Measurements from ENCODE around the gene DENND5B.
"Not testable (repeated sequence)": the region's sequence is repeated elsewhere in the genome, so short reads cannot be mapped to it uniquely, and the experiment has no call there.

The DENND5B gene

DNA sequence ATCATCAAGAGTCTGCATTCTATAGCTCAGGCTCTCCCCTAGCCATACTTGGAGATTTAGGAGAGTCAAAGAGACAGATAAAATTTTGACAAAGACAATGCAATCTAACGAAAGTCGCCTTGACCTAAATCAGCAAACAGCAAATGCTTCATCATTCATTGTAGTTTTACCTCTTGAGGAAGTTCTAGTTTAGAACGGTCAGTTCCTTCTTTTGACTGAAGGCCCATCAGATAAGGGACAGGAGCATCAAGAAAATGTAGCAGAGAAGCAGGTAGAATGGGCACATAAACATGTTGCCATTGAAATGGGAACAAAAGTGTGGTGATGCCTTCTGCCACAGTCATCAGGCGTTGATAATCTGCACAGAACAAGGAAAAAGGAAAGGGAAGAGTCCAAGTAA lies 130.9 kb downstream of the DENND5B start:
- DNase-seq: no peak

DNA sequence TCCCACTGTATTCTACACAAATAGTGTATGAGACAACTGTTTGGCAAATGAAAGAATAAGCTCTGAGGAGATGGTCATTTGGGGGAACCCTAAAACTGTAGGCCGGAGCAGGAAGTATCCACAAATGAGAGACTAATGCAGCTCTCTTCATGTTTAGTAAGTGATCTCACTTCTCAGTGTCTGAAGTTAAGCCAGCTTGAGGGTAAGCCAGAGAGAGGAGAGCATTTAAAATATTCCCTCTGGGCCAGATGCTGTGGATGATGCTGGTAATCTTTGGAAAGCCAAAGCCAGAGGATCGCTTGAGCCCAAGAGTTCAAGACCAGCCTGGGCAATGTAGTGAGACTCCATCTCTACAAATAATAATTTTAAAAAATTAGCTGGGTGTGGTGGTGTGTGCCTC lies 134.4 kb downstream of the DENND5B start:
- DNase-seq: no peak

DNA sequence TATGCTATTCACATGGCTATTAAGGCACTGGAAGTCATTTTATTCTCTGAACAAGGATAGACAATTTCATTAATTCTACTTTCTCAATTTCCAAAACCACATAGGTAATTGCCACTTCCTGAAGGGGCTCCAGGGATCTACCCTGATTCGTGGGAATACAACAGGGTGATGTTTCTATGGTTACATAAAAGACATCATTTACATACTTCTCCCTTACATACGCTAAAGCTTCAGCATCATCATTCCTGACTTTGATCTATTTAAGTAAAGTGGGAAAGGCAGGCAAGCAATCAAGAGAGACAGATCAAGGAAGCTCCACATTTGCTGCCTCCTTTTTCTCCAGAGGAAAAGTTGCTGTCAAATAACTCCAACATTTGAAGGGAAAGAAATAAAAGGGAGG lies 146.2 kb downstream of the DENND5B start:
- DNase-seq: no peak

DNA sequence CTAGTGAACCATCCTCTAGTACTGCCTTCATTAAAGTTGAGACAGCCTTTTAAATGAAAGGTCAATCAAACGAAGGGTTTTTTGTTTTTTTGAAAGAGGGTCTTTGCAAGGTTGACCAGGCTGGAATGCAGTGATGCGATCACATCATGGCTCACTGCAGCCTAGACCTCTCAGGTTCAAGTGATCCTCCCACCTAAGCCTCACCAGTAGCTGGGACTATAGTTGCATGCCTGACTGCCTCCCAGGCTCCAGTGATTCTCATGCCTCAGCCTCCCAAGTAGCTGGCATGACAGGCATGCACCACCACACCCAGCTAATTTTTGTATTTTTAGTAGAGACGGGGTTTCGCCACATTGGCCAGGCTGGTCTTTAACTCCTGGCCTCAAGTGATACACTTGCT lies 150.3 kb downstream of the DENND5B start:
- peak; percentile 9 for DNase-seq

DNA sequence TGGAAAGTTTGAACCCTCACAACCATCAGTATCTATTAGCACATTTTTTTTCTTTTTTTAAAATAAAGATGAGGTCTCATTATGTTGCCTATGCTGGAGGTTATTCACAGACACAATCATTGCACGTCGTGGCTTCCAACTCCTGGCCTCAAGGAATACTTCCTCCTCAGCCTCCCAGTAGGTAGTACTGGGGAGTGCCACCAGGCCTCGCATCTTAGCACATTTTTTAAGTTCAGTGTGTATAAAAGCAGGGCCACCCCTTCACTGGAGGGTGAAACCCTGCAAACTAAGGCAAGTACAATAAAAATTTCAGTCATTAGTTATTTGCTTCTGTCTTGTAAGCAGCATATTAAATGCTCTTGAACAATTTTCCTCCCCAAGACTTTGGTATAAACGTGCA lies 150.8 kb downstream of the DENND5B start:
- no peak for DNase-seq

DNA sequence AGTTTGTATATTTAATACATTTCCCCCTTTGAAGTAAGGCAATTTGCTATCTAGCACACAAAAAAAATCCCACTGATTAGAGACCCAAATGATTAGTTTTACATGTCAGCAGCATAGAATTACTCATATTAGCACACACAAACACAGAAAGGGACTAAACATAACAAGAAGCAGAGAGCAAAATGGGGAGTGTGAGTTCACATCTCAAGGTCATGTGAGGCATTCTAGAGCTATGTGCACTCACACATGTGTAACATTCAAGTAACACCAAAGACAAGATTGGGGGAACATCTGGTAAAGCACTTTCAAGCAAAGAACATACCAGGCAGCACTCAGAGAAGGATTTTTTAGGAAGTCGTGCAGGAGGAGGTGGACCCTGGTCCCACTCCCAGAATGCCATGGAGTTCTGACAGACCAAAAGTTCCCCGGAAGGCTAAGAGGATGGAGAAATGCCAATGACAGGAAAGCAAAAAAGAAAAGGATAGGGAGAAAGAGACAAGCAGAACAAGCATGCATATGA lies 159.2 kb downstream of the DENND5B start:
- DNase-seq: peak; percentile 1

DNA sequence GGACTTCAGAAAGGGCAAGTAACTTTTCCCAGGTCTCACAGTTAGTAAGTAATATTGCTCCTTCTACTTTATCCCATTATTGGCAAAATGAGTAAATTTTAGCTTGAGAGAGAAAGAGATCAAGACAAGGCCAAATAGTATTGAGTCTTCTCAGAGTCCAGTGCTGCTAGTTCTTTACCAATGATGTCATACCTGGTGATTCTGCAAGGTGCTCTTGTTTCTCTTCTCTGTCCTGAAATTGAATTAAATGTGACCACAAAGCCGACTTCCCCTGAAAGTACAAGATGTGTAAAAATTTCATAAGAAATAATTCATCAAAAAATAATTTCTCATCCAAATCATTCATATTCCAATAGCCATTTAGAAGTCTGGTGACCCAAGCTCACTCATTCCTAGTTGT lies 167.5 kb downstream of the DENND5B start:
- DNase-seq: no peak

DNA sequence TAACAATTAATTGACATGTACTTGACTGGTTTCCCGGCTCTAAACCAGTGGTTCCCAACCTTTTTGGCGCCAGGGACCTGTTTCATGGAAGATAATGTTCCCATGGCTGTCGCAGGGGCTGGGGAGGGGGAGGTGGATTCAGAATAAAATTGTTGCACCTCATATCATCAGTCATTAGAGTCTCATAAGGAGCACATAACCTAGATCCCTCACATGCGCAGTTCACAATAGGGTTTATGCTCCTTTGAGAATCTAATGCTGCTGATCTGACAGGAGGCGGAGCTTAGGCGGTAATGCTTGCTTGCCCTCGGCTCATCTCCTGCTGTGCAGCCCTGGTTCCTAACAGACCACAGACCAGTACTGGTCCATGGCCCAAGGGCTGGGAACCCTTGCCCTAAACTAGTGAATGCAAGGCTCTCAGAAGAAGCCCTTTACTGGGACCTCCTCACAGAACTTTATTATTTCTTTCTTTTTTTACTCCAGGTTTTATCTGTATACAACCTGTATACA lies 178.6 kb downstream of the DENND5B start:
- DNase-seq: no peak

DNA sequence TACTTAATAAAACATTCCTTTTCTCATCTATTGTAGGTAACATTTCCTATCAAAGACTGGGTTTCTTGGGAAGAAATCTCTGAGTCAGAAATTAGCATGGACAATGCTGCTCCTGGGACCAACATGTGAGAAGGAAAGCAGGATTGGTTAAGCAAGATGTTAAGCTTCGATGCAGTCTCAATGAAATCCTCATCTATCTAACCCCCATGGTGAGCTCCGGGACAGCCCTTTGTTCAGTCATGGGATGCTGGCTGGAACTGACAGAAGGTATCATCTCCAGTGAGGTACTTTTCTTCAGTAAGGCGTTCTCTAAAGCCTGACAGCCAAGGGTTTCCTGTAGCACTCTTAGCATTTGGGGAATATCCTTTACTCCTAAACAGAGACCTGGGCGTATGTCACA lies 182.2 kb downstream of the DENND5B start:
- DNase-seq: no peak

DNA sequence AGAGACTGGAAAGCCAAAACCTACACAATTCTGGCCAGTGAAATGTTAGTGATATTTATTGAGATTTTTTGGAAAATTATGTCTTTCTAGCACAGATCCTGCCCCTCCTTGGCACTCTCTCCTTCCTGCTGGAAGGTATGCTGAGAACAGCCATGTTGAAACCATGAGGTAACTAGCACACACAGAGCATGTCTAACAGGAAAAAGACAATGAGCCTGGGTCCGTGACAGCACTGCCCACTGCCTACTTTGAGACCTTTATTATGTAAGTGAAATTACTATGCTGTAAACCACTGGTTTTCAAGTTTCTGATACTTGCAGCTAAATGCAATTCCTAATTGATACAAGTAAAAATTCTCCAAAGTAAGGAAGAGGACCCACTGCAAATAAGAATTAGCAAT lies 183.4 kb downstream of the DENND5B start:
- no peak for DNase-seq

DNA sequence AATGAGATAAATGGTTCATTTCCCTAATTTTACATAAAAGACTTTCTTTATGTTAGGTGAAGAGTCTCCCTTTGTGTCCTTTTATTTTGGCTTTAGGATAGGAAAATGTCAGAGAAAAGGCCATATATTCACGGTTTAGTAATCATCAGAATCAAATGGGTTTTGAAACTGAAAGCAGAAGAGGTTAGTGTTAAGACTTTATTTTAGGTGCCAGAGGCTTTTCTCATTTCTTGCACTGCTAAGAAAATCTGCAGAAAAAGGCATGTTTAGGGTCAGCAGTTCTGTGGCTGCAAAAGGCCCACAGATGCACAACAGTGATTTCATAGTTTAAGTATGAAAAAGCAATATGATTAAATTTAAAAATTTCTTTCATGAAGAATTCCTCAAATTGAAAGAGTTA lies 184.6 kb downstream of the DENND5B start:
- no peak for DNase-seq

DNA sequence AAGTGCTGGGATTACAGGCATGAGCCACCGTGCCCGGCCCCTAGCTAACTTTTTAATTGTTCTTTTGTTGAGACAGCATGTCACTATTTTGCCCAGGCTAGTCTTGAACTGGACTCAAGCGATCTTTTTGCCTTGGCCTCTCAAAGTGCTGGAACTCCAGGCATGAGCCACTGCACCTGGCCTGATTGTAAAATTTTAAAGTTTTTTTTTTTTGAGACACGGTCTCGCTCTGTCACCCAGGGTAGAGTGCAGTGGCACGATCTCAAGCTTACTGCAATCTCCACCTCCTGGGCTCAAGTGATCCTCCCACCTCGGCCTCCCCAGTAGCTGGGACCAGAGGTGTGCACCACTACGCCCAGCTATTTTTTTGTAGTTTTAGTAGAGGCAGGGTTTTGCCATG lies 185.9 kb downstream of the DENND5B start:
- no peak for DNase-seq

DNA sequence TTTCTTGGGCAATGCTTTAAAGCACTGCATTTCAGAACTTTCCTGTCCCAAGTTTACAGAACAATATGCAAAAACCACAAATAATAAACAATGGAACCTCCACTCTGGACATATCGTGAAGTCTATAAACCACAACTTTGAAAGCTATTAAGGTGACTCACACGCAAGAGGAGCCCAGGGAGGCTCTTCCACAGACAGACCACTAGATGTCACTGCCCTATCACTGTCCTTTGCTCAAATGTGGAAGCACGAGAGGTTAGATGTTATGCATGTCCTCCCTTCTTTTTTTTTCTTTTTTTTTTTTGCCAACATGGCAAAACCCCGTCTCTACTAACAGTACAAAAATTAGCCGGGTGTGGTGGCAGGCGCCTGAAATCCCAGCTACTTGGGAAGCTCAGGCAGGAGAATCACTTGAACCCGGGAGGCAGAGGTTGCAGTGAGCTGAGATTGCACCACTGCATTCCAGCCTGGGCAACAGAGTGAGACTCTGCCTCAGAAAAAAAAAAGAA lies 187.8 kb downstream of the DENND5B start:
- peak; percentile 90 for DNase-seq

DNA sequence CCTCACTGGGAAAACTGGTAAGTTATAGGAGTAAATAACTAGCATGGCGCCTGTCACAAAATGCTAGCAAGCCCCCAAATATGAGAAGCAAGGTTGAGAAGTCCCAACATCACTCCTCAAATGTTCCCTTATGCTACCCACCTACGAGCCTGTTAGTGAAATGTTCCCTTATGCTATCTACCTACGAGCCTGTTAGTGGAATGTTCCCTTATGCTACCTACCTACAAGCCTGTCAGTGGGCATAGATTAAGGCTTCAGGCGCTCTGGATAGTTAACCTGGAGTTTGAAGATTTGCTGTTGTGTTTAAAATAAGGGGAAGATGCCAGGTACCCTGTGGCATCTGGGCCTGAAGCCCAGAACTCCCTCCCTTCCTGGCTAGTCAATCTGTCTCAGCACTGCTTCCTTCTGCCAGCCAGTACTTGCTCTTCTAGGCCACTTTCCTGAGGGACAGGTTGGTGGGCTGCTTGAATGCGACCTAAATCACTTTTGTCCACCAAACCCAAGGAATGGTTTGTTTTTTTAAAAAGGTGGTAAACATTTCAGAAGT lies 197.9 kb downstream of the DENND5B start:
- DNase-seq: no peak

DNA sequence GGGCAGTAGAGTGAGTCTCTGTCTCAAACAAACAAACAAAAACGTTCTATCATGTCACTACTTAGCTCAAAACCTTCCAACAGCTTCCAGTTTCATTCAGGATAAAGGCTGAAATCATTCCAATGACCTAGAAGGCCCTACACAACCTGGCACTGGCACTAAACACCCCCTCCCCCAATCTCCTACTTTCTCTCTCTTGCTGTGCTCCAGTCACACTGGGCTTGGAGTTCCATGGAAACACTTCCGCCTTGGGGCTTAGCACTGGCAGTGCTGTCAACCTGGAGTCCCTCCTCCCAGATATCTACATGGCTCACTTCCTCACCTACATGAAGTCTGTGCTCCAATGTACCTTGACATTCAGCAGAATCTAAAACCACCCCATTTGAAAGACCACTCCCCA lies 199.9 kb downstream of the DENND5B start:
- DNase-seq: no peak

DNA sequence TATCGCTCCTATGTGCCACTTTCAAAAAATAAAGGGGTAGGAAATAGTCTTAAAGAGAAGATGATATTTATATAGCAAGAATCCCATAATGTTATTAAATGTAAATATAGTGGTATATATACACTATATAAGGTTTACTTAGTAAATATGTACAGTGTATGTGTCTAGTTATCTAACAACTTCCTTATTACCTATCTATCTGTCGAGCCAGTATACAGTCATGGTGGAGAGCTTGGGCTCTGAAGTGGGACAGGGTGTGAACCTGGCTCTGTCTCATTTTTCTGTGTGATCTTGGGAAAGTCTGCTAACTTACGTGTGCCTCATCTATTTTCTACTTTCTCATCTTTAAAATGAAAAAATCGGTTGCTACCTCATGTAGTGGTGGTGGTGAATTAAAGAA lies 202.2 kb downstream of the DENND5B start:
- no peak for DNase-seq

DNA sequence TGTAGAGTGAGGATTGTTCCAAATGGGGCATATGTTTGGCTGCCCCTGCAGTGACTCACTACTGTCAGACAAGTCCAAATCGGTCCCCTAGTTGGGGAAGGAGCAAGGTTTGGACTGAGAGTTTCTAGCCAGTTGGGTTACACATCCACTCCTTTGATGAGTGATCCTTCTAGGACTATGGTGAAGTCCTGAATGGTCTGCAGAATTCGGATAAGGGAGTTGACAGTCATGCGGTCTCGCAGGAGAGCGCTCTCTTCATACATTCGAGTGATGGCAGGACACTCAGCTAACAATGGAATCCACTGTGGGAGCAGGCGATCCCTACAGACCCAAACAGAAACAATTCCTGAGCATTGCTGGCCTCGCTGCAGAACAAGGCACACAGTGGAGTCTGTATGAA lies 203.5 kb downstream of the DENND5B start:
- no peak for DNase-seq

DNA sequence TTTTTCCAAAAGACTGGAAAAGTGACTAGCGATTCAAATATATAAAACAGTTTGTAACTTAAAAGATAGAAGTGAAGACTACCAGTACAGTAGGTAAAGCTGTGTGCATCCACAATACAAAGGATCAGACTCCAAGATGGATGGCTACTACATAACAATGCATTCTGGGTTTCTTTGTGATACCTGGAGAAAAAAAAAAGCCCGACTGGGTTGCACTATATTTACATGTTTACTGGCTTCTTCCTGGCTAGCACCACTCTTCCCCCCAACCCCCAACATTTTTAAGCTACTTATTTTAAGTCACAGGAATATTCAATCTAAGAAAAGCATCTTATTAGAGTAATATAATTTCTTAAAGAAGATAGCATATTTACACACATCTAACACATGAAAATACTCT lies 203.9 kb downstream of the DENND5B start:
- DNase-seq: no peak

DNA sequence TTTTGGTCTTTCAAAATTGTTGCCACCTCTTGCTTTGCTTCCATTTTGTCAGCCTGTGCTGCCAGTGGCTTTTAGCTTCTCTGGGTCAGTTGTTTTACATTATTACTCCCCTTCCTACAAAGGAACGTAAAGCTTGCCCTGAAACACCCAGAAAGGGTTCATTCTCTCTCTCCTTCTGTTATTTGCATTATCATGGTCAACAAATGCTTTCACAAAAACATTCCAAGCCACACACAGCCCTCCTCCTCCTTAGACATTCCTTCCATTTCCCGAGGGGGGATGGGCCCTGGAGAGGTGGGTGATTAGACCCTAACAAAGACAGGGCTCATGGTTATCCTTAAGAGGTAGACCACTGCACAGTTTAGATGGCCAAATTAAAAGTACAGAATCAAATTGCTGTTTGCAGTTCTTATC lies 204.6 kb downstream of the DENND5B start:
- DNase-seq: no peak

DNA sequence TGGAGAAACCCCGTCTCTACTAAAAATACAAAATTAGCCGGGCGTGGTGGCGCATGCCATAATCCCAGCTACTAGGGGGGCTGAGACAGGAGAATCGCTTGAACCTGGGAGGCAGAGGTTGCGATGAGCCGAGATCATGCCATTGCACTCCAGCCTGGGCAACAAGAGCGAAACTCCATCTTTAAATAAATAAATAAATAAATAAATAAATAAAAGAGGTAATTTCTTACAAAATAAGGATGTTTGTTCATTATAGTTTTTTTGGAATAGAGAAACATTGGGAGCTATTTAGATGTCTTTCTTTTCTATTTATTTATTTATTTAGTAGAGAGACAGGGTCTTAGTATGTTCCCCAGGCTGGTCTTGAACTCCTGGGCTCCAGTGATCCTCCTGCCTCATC lies 213.7 kb downstream of the DENND5B start:
- DNase-seq: not testable (repeated sequence)

DNA sequence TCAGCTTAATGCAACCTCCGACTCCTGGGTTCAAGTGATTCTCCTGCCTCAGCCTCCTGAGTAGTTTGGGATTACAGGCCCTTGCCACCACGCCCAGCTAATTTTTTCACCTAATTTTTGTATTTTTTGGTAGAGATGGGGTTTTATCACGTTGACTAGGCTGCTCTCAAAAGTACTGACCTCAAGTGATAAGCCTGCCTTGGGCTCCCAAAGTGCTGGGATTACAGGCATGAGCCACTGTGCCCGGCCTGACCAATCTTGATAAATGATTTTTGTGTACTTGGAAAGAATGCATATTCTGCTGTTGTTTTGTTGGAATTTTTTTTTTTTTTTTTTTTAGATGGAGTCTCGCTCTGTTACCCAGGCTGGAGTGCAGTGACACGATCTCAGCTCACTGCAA lies 215.5 kb downstream of the DENND5B start:
- not testable (repeated sequence) for DNase-seq

DNA sequence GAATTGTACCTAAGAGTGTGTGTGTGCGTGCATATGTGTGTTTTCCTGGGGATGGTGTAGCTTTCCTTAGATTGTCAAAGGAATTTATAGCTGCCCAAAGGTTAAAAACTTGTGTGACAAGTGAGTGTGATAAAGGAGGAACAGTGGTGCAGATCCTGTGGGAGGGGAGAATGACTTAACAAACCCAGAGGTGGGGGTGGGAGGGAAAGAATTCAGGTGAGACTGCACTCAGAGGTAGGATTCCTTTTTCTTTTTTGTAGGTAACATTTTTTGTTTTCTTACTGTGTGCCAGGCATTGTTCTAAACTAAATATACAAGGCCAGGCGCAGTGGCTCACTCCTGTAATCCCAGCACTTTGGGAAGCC lies 219.7 kb downstream of the DENND5B start:
- no peak for DNase-seq

DNA sequence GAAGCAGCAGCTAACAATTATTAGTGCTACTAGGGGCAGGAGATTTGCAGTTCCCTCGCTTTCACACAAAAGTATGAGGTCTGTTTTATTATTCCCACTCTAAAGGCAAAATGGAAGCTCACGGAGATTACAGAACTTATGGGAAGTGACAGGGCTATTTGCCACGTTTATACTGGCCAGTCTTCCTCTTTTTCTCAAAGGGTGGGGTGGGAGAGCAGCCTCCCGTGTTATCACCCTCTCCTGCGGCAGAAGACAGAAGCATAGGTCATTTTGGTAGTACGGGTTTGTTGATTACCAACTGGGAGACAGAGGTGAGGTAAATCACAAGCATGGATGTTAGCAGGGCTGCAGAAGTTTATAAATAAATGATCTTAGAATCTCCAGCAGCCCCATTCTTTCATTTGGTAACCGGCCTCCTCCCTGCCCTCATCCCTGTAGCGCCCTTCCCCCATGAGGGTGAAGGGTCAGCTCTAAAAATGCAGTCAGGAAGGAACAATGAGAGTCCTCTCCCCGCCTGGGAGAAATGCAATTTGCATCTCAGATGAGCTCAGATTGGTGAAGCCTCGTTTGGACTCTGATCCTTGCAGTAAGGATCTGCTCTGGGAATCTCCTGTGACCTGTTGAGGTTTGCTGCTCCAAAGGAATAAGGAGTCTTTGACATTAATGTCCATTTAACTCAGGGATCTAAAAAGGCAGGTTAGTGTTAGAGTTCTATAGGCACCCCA lies 220.2 kb downstream of the DENND5B start:
- no peak for DNase-seq

DNA sequence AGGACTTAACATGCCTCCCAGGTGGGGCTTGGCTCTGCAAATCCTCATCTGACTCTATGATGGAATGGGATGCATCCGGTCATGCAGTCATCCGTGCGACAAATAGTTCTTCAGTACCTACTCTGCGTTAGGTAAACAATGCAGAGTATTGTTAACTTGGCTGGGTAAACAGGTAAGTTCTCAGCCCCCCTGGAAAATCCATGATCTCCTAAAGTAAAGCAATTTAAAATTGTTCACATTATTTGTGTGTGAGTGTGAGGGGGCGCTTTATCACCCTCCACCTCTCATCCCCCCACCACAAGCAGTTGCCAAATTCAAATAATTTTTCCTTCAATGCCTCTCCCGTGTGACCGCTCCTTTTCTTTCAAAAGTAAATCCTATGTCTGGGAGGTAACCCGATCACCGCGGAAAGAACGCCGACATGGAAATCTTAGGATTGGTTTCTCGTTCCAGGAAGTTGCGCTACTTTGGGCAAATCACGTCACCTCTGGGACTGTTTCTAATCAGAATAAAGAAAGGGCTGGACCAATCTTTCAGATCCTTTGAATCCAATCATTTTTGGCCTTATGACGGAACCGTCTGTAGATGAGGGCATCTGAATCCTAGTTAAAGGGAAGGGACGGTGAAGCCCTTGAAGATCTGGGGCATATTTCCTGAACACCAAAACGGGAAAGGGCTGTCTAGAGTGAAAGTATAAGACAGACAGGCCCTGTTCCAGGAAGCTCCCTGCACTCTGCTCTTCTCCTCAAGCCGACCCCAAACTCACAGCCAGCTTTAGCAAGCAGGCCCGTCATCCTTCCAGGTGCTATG lies 221.0 kb downstream of the DENND5B start:
- no peak for DNase-seq
